IMR-90 (cell line): Measurements from ENCODE around the gene DRD3. TPM values are rescaled to one million over a fixed set of nuclear protein-coding genes. Genes with fewer than 3 reads are reported as not detected.

Source experiments
- ATAC-seq: fragments of 200-7000 bp; cut with Tn5 transposase; 2 replicates; pipeline ENCODE4 v1.9.1; 2020; ENCODE audit warnings: low read depth, mild to moderate bottlenecking, moderate library complexity
- BruUV-seq: library from RNA; stranded (reverse); fragments of 400-500 nt; replicated peaks from 2 replicates; lab custom pipeline; 2021; lab: Mats Ljungman, UMichigan
- CTCF ChIA-PET: fragments of 300-600 bp; formaldehyde crosslinking; extraction: SDS; loops from one replicate; lab custom pipeline; 2021; ENCODE audit warnings: antibody characterized with exemption; lab: Yijun Ruan, JAX
- POLR2A ChIA-PET: fragments of 300-600 bp; sonication (Branson Sonifier 250); formaldehyde crosslinking; loops from one replicate; lab custom pipeline; 2022; ENCODE audit warnings: antibody characterized with exemption; ENCODE audit not compliant: unreplicated experiment; lab: Charles Lee
- DNase-seq: peaks from one replicate; pipeline ENCODE4 v3.0.0; 2013
- H2AFZ ChIP-seq: replicated peaks from 2 replicates; pipeline ENCODE3; 2013; ENCODE audit warnings: low read length, mild to moderate bottlenecking; ENCODE audit not compliant: poor library complexity
- H2AK5ac ChIP-seq: 2 replicates; pipeline ENCODE4 v1.6.1; 2013; ENCODE audit warnings: low read depth, low read length, inconsistent platforms
- H2AK9ac ChIP-seq: replicated peaks from 2 replicates; pipeline ENCODE3; 2013; ENCODE audit warnings: mild to moderate bottlenecking, low read depth, low read length, moderate library complexity; ENCODE audit not compliant: poor library complexity
- H2BK120ac ChIP-seq: 2 replicates; pipeline ENCODE4 v1.6.1; 2013; ENCODE audit warnings: low read depth, low read length, inconsistent platforms
- H2BK15ac ChIP-seq: 3 replicates; pipeline ENCODE4 v1.6.1; 2013; ENCODE audit warnings: low read depth, low read length, inconsistent platforms
- H2BK20ac ChIP-seq: 2 replicates; pipeline ENCODE4 v1.6.1; 2013; ENCODE audit warnings: low read depth, mild to moderate bottlenecking, inconsistent platforms, low read length, moderate library complexity
- H2BK5ac ChIP-seq: 2 replicates; pipeline ENCODE4 v1.6.1; 2013; ENCODE audit warnings: mild to moderate bottlenecking, low read depth, low read length, inconsistent platforms; ENCODE audit not compliant: poor library complexity, severe bottlenecking
- H3K14ac ChIP-seq: replicated peaks from 2 replicates; pipeline ENCODE4 v1.6.1; 2013; ENCODE audit warnings: low read depth, low read length, inconsistent platforms
- H3K18ac ChIP-seq: 2 replicates; pipeline ENCODE4 v1.6.1; 2013; ENCODE audit warnings: low read depth, low read length, control low read depth
- H3K23ac ChIP-seq: 2 replicates; pipeline ENCODE4 v1.6.1; 2013; ENCODE audit warnings: low read depth, low read length, inconsistent platforms
- H3K27ac ChIP-seq: 2 replicates; pipeline ENCODE4 v1.5.1; 2013; ENCODE audit warnings: mild to moderate bottlenecking, control low read depth, low read length; ENCODE audit not compliant: insufficient read depth
- H3K27me3 ChIP-seq: 2 replicates; pipeline ENCODE4 v1.6.1; 2013; ENCODE audit warnings: low read length; ENCODE audit not compliant: control insufficient read depth, insufficient read depth
- H3K36me3 ChIP-seq: 2 replicates; pipeline ENCODE4 v1.6.1; 2013; ENCODE audit warnings: low read length, mixed read lengths; ENCODE audit not compliant: control insufficient read depth, insufficient read depth
- H3K4ac ChIP-seq: 2 replicates; pipeline ENCODE4 v1.6.1; 2013; ENCODE audit warnings: low read depth, low read length, inconsistent platforms
- H3K4me1 ChIP-seq: 2 replicates; pipeline ENCODE4 v1.6.1; 2013; ENCODE audit warnings: low read length, mixed read lengths; ENCODE audit not compliant: control insufficient read depth, insufficient read depth
- H3K4me2 ChIP-seq: 2 replicates; pipeline ENCODE4 v1.6.1; 2013; ENCODE audit warnings: low read depth, mild to moderate bottlenecking, control low read depth, low read length, moderate library complexity
- H3K4me3 ChIP-seq: 2 replicates; pipeline ENCODE4 v1.5.1; 2013; ENCODE audit warnings: low read depth, mild to moderate bottlenecking, control low read depth, low read length, moderate library complexity; ENCODE audit not compliant: insufficient read depth
- H3K56ac ChIP-seq: 2 replicates; pipeline ENCODE4 v1.6.1; 2013; ENCODE audit warnings: low read length, inconsistent platforms; ENCODE audit not compliant: insufficient read depth; ENCODE audit errors: extremely low read depth
- H3K79me1 ChIP-seq, 2 experiments: 2 replicates each; pipeline ENCODE4 v1.6.1; 2013; ENCODE audit warnings: low read length in 2 of 2, inconsistent platforms in 1 of 2, low read depth in 1 of 2
- H3K9ac ChIP-seq: 2 replicates; pipeline ENCODE4 v1.6.1; 2013; ENCODE audit warnings: low read depth, low read length, control low read depth
- H3K9me1 ChIP-seq: 2 replicates; pipeline ENCODE4 v1.6.1; 2013; ENCODE audit warnings: low read length, inconsistent platforms; ENCODE audit not compliant: insufficient read depth
- H3K9me3 ChIP-seq: 2 replicates; pipeline ENCODE4 v1.6.1; 2013; ENCODE audit warnings: low read length; ENCODE audit not compliant: control insufficient read depth, insufficient read depth
- H4K20me1 ChIP-seq: 2 replicates; pipeline ENCODE4 v1.6.1; 2013; ENCODE audit warnings: low read length, inconsistent platforms; ENCODE audit not compliant: insufficient read depth
- H4K5ac ChIP-seq: 2 replicates; pipeline ENCODE4 v1.6.1; 2013; ENCODE audit warnings: mild to moderate bottlenecking, low read depth, low read length, control low read depth
- H4K8ac ChIP-seq, 2 experiments: 2 replicates each; pipeline ENCODE4 v1.6.1; 2013; ENCODE audit warnings: low read depth in 2 of 2, low read length in 2 of 2, control low read depth in 1 of 2, inconsistent platforms in 1 of 2
- H4K91ac ChIP-seq: 2 replicates; pipeline ENCODE4 v1.6.1; 2013; ENCODE audit warnings: low read depth, low read length, inconsistent platforms; ENCODE audit not compliant: insufficient read depth
- CTCF ChIP-seq: conservative IDR thresholded peaks from 2 replicates; pipeline ENCODE4 v1.5.1; 2012; ENCODE audit warnings: mild to moderate bottlenecking, low read depth, low read length, improper control_type of control experiment
- RAD21 ChIP-seq: IDR thresholded peaks from 2 replicates; pipeline ENCODE4 v1.6.1; 2012; ENCODE audit warnings: low read length, improper control_type of control experiment
- SMC3 ChIP-seq: fragments of 150-350 bp; IDR thresholded peaks from 2 replicates; pipeline ENCODE4 v1.6.1; 2016; ENCODE audit warnings: low read depth, mild to moderate bottlenecking, antibody characterized with exemption, low read length, moderate library complexity
- WGBS, 2 experiments: methylation state at CpG; one replicate each; pipeline versions ENCODE4 v1.1.5 to v1.1.7; 2013; ENCODE audit warnings: missing lambda C conversion rate in 2 of 2; ENCODE audit not compliant: insufficient read length in 1 of 2; ENCODE audit errors: extremely low coverage in 2 of 2; 5-methylcytosine and 5-hydroxymethylcytosine counted together
- dilution Hi-C: fragments of 300-500 bp; cut with HindIII; formaldehyde crosslinking; loops from one replicate; pipeline ENCODE4 v1.14.3; 2018; ENCODE audit warnings: low sequenced_read_pairs; ENCODE audit not compliant: unreplicated experiment
- in situ Hi-C: fragments of 300-500 bp; cut with MboI; formaldehyde crosslinking; loops from 3 replicates; pipeline ENCODE4 v1.14.3; 2019; ENCODE audit warnings: low sequenced_read_pairs, inconsistent platforms, mixed read lengths
- intact Hi-C: fragments of 100-400 bp; cut with micrococcal nuclease; formaldehyde crosslinking; loops from 2 replicates; pipeline ENCODE4 v1.10.0; 2022
- polyA plus RNA-seq, 3 experiments: library from polyadenylated mRNA; depleted of rRNA; stranded (reverse); fragments of >200 nt; gene quantifications; 2 replicates each; pipeline ENCODE4 v1.2.3, GENCODE V29; 2012; ENCODE audit warnings: low replicate concordance in 1 of 3
- total RNA-seq: library from RNA; depleted of rRNA; stranded (reverse); fragments of >200 nt; gene quantifications from 2 replicates; pipeline ENCODE4 v1.2.3, GENCODE V29; 2012

DRD3 gene
- total and polyA plus RNA-seq, 2 of the 4 experiments (the other 2 are of a cell fraction) = not detected

GRCh38 chr3:114179575-114179974 lies 723 bp upstream of the DRD3 start:
- in situ Hi-C loops = no loop called here

More at GRCh38 chr3:114179575-114179974, 723 bp upstream of the DRD3 start:
- no peak overlapping the region for H2AK5ac ChIP-seq
- H2AFZ ChIP-seq = no peak overlapping the region
- H3K56ac ChIP-seq = no peak overlapping the region
- no CpG with 5 or more reads among the region's 2 CpGs for WGBS, 2 experiments
- H3K9me3 ChIP-seq = peaks cover 2% of the 10 kb centered on the region; the same call in 1 of the 2 replicates
- H3K14ac ChIP-seq = no peak overlapping the region
- no peak overlapping the region for H2BK120ac ChIP-seq
- BruUV-seq = no TSS peak
- H3K36me3 ChIP-seq = no peaks in the 10 kb centered on the region
- no peaks in the 10 kb centered on the region for H3K4me1 ChIP-seq
- H4K20me1 ChIP-seq = no peaks in the 10 kb centered on the region
- POLR2A ChIA-PET = no interaction called here
- no peak overlapping the region for H3K23ac ChIP-seq
- H3K27me3 ChIP-seq = peaks cover 1% of the 10 kb centered on the region; the same call in 1 of the 2 replicates
- H4K5ac ChIP-seq = no peak overlapping the region
- intact Hi-C loops (no loop called here), dilution Hi-C loops (no loop called here)
- H3K4ac ChIP-seq = no peak overlapping the region
- H3K4me3 ChIP-seq = no peak overlapping the region
- TF ChIP-seq RAD21 = 0 out of 2 replicates have a peak, but pooled peaks have one; percentile 6
- TF ChIP-seq CTCF = peak; percentile 31
- TF ChIP-seq SMC3 = no peak
- no peak overlapping the region for H2BK20ac ChIP-seq
- H3K9me1 ChIP-seq = no peaks in the 10 kb centered on the region
- no peak overlapping the region for H4K91ac ChIP-seq
- H2BK5ac ChIP-seq = no peak overlapping the region
- ATAC-seq (no peak), DNase-seq (peak; percentile 32)
- H3K18ac ChIP-seq = no peak overlapping the region
- no peak overlapping the region for H4K8ac ChIP-seq
- no peak overlapping the region for H2BK15ac ChIP-seq
- H3K9ac ChIP-seq = no peak overlapping the region
- H2AK9ac ChIP-seq = no peak overlapping the region
- H3K79me1 ChIP-seq = no peaks in the 10 kb centered on the region
- no peak overlapping the region for H3K4me2 ChIP-seq
- CTCF ChIA-PET = no interaction called here
- no peak overlapping the region for H3K27ac ChIP-seq
